Activated naive CD8-positive, alpha-beta T cell treated with anti-CD3 and anti-CD28 coated beads, Interleukin-2, amount 10 ng/mL, durations not matched to agents 7 days and 5 days (primary cell): ENCODE data around the gene SNRNP48. TPM values are rescaled to one million over a fixed set of nuclear protein-coding genes. Genes with fewer than 3 reads are reported as not detected.

Experiments used
- ATAC-seq: fragments of 150-1000 bp; cut with Tn5 transposase; one replicate; pipeline ENCODE4 v1.10.0; 2021; ENCODE audit warnings: low read depth, moderate library complexity
- POLR2A ChIA-PET: fragments of 350-600 bp; sonication (Branson Sonifier 250); formaldehyde crosslinking; loops from one replicate; lab custom pipeline; 2021; ENCODE audit warnings: antibody characterized with exemption; lab: Charles Lee
- DNase-seq: peaks from one replicate; pipeline ENCODE4 v3.0.0; 2021
- H3K27ac Mint-ChIP-seq: one replicate; pipeline ENCODE4 v1.8.0; 2022; ENCODE audit warnings: mild to moderate bottlenecking, mixed read lengths
- H3K27me3 Mint-ChIP-seq: one replicate; pipeline ENCODE4 v1.8.0; 2022; ENCODE audit warnings: mild to moderate bottlenecking, moderate library complexity, mixed read lengths
- H3K36me3 Mint-ChIP-seq: one replicate; pipeline ENCODE4 v1.8.0; 2021; ENCODE audit warnings: mild to moderate bottlenecking, mixed read lengths
- H3K4me1 Mint-ChIP-seq: one replicate; pipeline ENCODE4 v1.8.0; 2021; ENCODE audit warnings: mixed read lengths
- H3K4me3 Mint-ChIP-seq: one replicate; pipeline ENCODE4 v1.8.0; 2022; ENCODE audit warnings: mild to moderate bottlenecking, moderate library complexity, mixed read lengths
- H3K9me3 Mint-ChIP-seq: one replicate; pipeline ENCODE4 v1.8.0; 2021; ENCODE audit warnings: mixed read lengths
- total RNA-seq, 2 experiments: library from RNA; stranded (reverse); gene quantifications; one replicate each; pipeline ENCODE4 v1.2.3, GENCODE V29; 2021

SNRNP48 gene
- total RNA-seq, 2 experiments from 2014 or later: 19.8 to 21.6 TPM

DNA sequence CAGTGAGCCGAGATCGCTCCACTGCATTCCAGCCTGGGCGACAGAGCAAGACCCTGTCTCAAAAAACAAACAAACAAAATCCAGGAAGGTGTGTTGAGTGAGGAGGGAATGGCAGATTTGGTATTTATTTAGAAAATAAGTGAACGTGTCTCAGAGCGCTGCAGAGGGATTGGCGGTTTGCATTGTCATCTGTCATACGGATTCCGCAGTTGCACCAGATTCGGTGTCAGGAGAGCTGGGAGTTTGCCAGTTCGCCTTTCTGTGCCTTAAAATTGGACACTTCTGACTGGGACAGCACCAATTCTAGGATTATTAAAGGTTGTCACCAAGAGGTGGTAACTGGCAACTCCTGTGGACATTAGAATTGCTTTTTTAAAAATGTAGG lies 912 bp downstream of the SNRNP48 start:
- no peak for ATAC-seq
- Mint-ChIP-seq H3K4me1 (peaks cover 29% of the 10 kb centered on the region), H3K27me3 (peaks cover 2% of the 10 kb centered on the region), H3K27ac (peak overlapping the region; percentile 97), H3K36me3 (peaks cover 15% of the 10 kb centered on the region), H3K9me3 (no peaks in the 10 kb centered on the region), H3K4me3 (peak overlapping the region; percentile 96)
- POLR2A ChIA-PET: interaction anchor here (1.6 kb wide), 1 partner anchor 9 kb away, joined by 3 read pairs; no protein-coding TSS in a partner anchor
- no peak for DNase-seq

DNA sequence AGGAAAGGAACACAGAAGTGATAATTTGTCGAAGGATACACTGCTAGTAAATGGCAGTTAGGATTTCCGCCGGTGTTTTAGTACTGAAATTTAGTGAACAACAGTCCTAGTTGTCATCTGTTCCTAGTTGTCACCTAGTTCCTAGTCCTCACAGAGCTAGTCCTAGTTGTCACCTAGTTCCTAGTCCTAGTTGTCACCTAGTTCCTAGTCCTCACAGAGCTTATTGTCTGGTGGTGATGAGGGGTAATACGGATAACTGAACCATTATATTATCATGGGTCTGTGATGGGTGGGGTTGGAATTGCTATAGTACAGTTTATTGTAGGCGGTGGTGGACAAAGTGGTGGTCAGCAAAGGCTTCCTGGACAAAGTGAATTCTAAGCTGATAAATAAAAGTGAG lies 1.8 kb downstream of the SNRNP48 start:
- DNase-seq (no peak), ATAC-seq (no peak)
- no peaks in the 10 kb centered on the region for H3K9me3 Mint-ChIP-seq
- no peaks in the 10 kb centered on the region for H3K27me3 Mint-ChIP-seq
- peaks cover 20% of the 10 kb centered on the region for H3K36me3 Mint-ChIP-seq
- peak overlapping the region; percentile 10 for H3K27ac Mint-ChIP-seq
- POLR2A ChIA-PET: no interaction called here
- peak overlapping the region; percentile 58 for H3K4me3 Mint-ChIP-seq
- peaks cover 29% of the 10 kb centered on the region for H3K4me1 Mint-ChIP-seq

DNA sequence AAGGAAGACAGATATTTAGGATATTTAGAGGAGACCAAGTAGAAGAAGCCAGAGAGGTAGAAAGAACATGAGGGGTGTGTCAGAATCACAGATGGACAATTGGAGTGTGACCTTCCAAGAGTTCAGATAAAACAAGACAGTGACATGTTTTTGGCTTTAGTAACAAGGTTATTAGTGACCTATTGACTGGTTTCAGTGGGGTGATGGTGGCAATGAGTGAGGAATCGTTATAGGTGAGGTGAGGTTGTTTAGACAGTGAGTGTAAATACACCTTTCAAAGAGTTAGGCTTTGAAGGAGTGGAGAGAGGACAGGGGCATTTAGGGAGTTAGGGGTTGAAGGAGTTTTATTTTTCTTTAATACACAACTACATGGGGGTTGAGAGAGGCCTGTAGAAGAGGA lies 3.2 kb downstream of the SNRNP48 start:
- POLR2A ChIA-PET: no interaction called here
- ATAC-seq: no peak
- Mint-ChIP-seq H3K4me1 (peaks cover 29% of the 10 kb centered on the region), H3K4me3 (no peak overlapping the region), H3K27ac (no peak overlapping the region), H3K36me3 (peaks cover 24% of the 10 kb centered on the region), H3K27me3 (no peaks in the 10 kb centered on the region), H3K9me3 (no peaks in the 10 kb centered on the region)
- DNase-seq: no peak

DNA sequence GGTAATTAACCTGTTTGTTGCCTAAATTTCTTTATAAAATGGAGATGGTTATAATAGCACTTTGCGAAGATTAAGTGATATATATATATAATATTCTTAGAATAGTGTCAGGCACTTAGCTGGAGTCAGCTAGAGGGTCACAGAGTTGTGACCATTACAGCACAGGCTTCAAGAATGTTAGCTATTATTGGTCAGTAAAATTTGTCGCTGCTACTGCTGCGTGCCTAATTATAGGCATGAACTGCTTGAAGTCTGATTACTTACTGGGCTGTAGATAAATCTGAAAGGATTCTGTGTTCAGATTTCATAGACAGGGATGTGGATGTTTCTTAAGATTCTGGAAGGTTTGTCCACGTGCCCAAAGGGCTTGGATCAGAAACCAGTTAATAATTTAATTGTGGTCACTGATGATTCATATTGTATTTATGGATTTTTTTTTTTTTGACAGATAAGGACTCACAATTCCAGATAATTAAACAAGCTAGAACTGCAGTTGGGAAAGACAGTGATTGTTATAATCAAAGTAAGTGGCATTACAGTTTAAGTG lies 4.7 kb downstream of the SNRNP48 start:
- peaks cover 26% of the 10 kb centered on the region for H3K36me3 Mint-ChIP-seq

DNA sequence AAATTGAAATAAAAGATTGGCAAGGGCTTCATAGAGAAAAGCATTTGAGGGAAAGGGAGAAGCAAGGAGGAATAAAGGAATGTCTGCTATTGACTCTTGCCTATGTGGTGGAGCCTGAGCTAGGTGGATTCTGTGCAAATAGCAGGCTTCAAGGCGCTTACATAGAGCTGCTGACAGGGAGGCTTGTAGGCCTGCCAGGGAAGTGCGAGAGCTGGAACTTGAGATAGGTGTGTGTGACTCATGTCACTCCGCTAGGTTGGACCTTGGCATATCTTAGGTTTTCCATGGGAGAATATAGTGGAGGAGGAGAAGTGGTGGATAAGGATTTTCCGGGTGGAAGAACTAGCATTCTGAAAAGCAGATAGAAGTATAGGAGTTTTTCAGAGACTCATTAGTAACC lies 14.0 kb downstream of the SNRNP48 start:
- peak overlapping the region; percentile 4 for H3K4me3 Mint-ChIP-seq
- ATAC-seq: no peak
- peaks cover 11% of the 10 kb centered on the region for H3K4me1 Mint-ChIP-seq
- no peaks in the 10 kb centered on the region for H3K27me3 Mint-ChIP-seq
- POLR2A ChIA-PET: no interaction called here
- DNase-seq: no peak
- peaks cover 34% of the 10 kb centered on the region for H3K36me3 Mint-ChIP-seq
- no peak overlapping the region for H3K27ac Mint-ChIP-seq
- H3K9me3 Mint-ChIP-seq: no peaks in the 10 kb centered on the region

More for the DNA sequence above, 4.7 kb downstream of the SNRNP48 start:
- Mint-ChIP-seq H3K9me3 (no peaks in the 10 kb centered on the region), H3K27me3 (no peaks in the 10 kb centered on the region), H3K27ac (no peak overlapping the region), H3K4me1 (peaks cover 24% of the 10 kb centered on the region), H3K4me3 (no peak overlapping the region)
- no peak for DNase-seq
- POLR2A ChIA-PET: no interaction called here
- no peak for ATAC-seq

DNA sequence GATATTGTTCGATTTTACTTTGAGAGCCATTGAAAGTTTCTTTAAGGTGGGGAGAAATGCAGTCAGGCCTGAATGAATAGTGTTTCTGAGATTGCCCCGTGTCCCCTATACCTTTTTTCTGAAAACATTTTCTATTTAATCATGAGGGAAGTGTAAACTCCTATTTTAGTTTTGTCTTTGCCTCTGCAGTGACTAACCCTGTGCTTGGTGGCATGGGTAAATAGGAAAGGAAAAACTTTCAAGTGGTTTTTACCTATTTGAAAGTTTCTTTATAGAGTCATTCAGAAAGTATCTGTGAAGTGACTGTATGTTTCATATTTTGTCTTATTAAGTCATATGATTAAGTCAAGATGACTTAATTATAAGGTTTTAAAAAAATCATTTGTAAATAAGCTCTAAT lies 14.5 kb downstream of the SNRNP48 start:
- ATAC-seq (no peak), DNase-seq (no peak)
- no peaks in the 10 kb centered on the region for H3K9me3 Mint-ChIP-seq
- H3K36me3 Mint-ChIP-seq: peaks cover 34% of the 10 kb centered on the region
- no peak overlapping the region for H3K4me3 Mint-ChIP-seq
- no peak overlapping the region for H3K27ac Mint-ChIP-seq
- peaks cover 11% of the 10 kb centered on the region for H3K4me1 Mint-ChIP-seq
- no peaks in the 10 kb centered on the region for H3K27me3 Mint-ChIP-seq
- POLR2A ChIA-PET: no interaction called here

DNA sequence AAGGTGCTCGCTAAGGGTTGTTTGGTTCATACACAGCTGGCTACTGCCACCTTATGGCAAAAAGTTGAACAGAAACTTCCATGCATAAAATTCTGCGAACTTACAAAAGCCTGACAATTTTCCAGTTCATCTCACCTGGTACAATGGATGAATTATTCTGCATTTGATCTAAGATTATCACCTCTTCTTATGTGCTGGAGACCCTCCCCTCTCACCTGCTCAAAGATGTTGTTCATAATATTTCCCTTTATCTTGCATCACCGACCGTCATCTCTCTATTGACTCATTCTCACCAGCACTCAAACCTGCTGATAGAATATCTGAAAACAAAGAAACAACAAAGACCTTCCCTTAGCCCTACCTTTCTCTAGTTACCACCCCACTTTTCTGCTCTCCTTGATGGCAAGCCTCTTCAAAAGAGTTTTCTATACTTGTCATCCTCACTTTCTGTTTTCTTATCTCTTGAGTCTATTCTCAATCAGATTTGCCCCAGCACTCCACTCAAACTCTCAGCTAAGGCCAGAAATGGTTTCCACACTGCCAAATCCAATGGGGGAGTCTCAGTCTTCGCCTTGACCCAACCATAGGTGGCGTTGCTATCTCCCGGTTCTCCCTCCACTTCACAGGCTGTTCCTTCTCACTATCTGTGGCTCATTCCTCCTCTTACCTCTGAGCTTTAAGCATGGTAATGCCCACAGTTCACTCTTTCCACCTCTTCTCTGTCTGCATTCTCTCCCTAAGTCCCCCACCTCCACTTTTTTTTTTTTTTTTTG lies 25.8 kb downstream of the SNRNP48 start:
- H3K9me3 Mint-ChIP-seq: no peaks in the 10 kb centered on the region
- peak; percentile 17 for ATAC-seq
- no peak overlapping the region for H3K27ac Mint-ChIP-seq
- H3K4me3 Mint-ChIP-seq: peak overlapping the region; percentile 22
- no peak for DNase-seq
- H3K36me3 Mint-ChIP-seq: no peaks in the 10 kb centered on the region
- POLR2A ChIA-PET: interaction anchor here (0.7 to 1.2 kb wide), 2 partner anchors 112 to 304 kb away, joined by 3 read pairs; no protein-coding TSS in a partner anchor
- peaks cover 18% of the 10 kb centered on the region for H3K4me1 Mint-ChIP-seq
- H3K27me3 Mint-ChIP-seq: peaks cover 5% of the 10 kb centered on the region

DNA sequence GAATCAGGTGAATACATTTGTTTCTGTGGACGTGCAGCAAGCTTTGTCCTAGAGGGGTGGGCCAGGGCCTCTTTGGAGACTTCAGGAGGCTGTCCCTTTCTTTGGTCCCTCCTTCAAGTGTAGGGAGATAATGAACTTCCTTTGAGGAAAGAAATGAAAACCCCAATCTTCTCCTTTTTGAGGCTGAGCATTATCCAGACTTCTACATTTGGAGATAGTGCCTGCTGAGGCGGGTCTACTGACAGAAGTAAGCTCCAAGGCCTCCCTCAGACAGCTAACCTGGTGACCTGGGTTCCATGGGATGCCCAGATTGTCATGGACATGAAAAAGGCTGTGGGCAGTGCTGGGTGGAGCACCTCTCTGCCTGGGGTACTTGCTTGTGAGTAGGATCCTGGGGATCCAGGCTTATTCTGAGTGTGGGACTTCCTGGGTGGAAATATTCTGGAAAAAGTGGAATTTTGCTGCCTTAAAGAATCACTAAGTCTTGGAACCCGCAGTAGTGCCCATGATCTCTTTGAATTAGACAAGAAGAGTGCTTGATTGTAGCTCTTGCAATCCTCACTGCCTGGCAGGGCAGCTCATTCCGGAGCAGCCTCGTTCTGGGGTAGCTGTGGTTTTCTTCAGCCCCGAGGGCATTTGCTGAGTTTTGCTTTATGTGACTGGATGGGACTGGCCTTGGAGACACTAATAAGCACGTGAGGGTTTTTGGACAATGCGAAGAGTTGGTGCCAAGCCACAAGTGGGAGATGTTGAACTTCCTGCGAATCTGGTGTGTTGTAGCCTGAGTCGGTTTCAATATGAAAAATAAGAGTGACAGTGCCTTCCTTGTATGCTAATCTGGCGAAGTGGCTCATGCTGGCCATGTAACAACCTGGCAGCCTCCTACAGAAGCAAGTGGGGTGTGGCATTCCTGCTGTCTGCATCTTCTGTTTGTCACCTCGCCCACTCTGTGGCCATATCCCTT lies 28.1 kb downstream of the SNRNP48 start:
- Mint-ChIP-seq H3K4me1 (peaks cover 18% of the 10 kb centered on the region), H3K27me3 (peaks cover 5% of the 10 kb centered on the region), H3K4me3 (peak overlapping the region; percentile 60), H3K9me3 (no peaks in the 10 kb centered on the region), H3K36me3 (no peaks in the 10 kb centered on the region), H3K27ac (no peak overlapping the region)
- POLR2A ChIA-PET: no interaction called here
- DNase-seq (no peak), ATAC-seq (peak; percentile 46)

DNA sequence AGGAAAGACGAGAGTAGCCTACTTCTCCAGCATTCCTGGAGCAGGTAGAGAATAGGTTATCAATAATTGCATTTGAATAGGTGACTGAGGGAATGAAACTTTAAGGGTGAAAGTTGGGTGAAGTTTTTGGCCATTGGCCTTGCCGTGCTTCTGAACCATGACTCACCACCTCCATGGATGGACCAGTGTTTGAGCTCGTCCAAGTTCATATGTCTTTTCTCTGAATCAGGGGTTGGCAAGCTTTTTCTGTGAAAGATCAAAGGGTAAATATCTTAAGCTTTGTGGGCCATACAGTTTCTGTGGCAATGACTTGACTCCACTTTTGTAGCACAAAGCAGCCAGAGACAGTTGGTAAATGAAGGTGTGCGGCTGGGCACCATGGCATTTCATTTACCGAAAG lies 31.8 kb downstream of the SNRNP48 start:
- Mint-ChIP-seq H3K27me3 (peaks cover 13% of the 10 kb centered on the region), H3K27ac (no peak overlapping the region), H3K36me3 (no peaks in the 10 kb centered on the region), H3K9me3 (no peaks in the 10 kb centered on the region), H3K4me3 (no peak overlapping the region), H3K4me1 (peaks cover 12% of the 10 kb centered on the region)
- POLR2A ChIA-PET: no interaction called here
- ATAC-seq (no peak), DNase-seq (no peak)

DNA sequence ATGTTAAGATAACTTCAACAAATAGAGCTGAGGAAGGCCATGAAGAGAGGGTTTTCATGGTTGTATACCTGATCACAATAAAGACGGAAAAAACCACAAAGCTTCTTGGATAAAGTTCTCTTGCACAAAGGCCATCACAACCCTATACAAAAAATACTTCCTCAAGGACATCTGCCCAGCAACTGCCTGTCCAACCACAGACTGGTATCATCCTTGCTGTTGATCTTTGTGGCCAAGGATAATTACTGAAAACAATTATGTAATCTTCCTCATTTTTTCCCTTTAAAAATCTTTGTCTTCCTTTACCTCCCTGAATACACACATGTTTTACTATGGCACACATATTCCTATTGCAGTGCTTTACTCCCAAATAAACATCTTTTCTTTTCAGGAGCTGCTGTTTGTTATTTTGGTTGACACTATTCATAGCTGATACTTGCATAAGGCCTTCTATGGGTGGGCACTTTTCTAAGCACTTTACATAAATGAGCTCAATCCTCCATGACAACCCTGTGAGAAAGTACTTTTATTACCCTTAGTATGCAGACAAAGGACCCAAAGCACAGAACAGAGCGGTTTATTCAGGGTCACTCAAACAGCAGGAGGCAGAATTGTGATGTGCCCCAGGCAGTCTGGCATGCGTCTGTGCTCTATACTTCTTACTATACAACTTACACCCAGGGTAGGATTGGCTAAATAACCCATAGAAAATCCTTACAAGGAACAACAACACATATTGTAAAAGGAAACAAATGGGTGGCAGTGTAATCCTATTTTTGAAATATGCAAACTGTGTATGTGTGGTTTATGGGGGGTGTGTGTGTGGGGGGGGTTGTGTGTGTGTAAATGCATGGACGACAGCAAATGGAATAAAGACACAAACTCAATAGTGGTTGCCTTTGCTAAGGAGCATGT lies 35.1 kb downstream of the SNRNP48 start:
- POLR2A ChIA-PET: no interaction called here
- H3K4me1 Mint-ChIP-seq: no peaks in the 10 kb centered on the region
- no peak overlapping the region for H3K27ac Mint-ChIP-seq
- H3K36me3 Mint-ChIP-seq: no peaks in the 10 kb centered on the region
- ATAC-seq: no peak
- no peak overlapping the region for H3K4me3 Mint-ChIP-seq
- H3K9me3 Mint-ChIP-seq: no peaks in the 10 kb centered on the region
- H3K27me3 Mint-ChIP-seq: peaks cover 15% of the 10 kb centered on the region
- no peak for DNase-seq

DNA sequence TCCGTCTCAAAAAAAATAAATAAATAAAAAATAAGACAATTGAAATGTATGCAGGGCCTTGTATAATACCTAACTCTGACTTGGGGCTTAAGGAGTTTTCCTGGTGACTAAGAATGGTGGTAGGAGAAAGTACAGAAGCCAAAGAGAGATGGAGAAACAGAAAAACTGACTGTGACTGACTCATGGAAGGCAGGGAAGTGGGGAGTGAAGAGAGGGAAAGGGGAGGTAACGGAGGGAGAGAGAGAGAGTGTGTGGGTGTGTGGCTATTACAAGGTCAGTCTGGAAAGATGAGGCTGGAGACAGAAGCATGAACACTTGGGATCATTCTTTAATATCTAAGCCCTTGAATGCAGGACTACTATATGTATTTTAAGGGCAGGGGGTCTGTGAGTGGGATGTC lies 38.5 kb downstream of the SNRNP48 start:
- no peak for DNase-seq
- POLR2A ChIA-PET: no interaction called here
- Mint-ChIP-seq H3K4me1 (no peaks in the 10 kb centered on the region), H3K36me3 (no peaks in the 10 kb centered on the region), H3K9me3 (no peaks in the 10 kb centered on the region), H3K27me3 (peaks cover 18% of the 10 kb centered on the region), H3K4me3 (no peak overlapping the region), H3K27ac (no peak overlapping the region)
- no peak for ATAC-seq

DNA sequence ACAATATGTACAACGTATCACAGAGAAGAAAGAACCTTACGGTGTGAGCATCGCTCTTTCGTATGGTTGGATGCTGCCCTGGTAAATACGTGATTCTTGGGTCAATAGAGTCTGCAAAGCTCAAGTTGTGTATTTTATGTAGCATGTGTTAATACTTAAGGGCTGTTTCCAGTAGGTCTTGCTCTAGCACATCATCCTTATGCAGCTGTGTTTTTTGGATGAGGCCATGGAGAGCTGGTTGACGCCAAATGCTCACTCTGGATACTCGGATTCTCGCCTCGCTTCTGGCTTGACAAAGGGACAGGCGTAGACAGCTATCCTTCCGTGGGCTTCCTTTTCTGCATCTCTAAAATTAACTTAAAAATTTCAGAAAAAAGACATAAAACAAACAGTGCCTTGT lies 38.9 kb downstream of the SNRNP48 start:
- no peaks in the 10 kb centered on the region for H3K36me3 Mint-ChIP-seq
- no peaks in the 10 kb centered on the region for H3K9me3 Mint-ChIP-seq
- H3K27me3 Mint-ChIP-seq: peaks cover 16% of the 10 kb centered on the region
- POLR2A ChIA-PET: no interaction called here
- no peaks in the 10 kb centered on the region for H3K4me1 Mint-ChIP-seq
- H3K4me3 Mint-ChIP-seq: no peak overlapping the region
- ATAC-seq: no peak
- H3K27ac Mint-ChIP-seq: no peak overlapping the region
- DNase-seq: no peak
